Glutamatergic neuron (in vitro differentiated cells): ENCODE results near the gene TWIST2. TPM values are rescaled to one million over a fixed set of nuclear protein-coding genes. Genes with fewer than 3 reads are reported as not detected.

Experiments
- DNase-seq: peaks from one replicate; pipeline ENCODE4 v3.0.0; 2022
- H3K27ac Mint-ChIP-seq: one replicate; pipeline ENCODE4 v1.8.0; 2020; ENCODE audit warnings: mild to moderate bottlenecking, mixed read lengths, inconsistent platforms; ENCODE audit not compliant: unreplicated experiment
- H3K27me3 Mint-ChIP-seq: one replicate; pipeline ENCODE4 v1.8.0; 2020; ENCODE audit warnings: mild to moderate bottlenecking, moderate library complexity, mixed read lengths, inconsistent platforms; ENCODE audit not compliant: unreplicated experiment
- H3K36me3 Mint-ChIP-seq: one replicate; pipeline ENCODE4 v1.8.0; 2020; ENCODE audit warnings: mild to moderate bottlenecking, mixed read lengths, inconsistent platforms; ENCODE audit not compliant: unreplicated experiment
- H3K4me1 Mint-ChIP-seq: one replicate; pipeline ENCODE4 v1.8.0; 2020; ENCODE audit warnings: mild to moderate bottlenecking, low read depth, mixed read lengths, inconsistent platforms; ENCODE audit not compliant: unreplicated experiment
- H3K4me3 Mint-ChIP-seq: one replicate; pipeline ENCODE4 v1.8.0; 2020; ENCODE audit warnings: mild to moderate bottlenecking, mixed read lengths, inconsistent platforms; ENCODE audit not compliant: unreplicated experiment
- H3K9me3 Mint-ChIP-seq: one replicate; pipeline ENCODE4 v1.8.0; 2020; ENCODE audit warnings: mild to moderate bottlenecking, moderate library complexity, mixed read lengths, inconsistent platforms; ENCODE audit not compliant: unreplicated experiment
- CTCF ChIP-seq: fragments of 200-600 bp; sonication (generic); IDR thresholded peaks from one replicate; pipeline ENCODE4 v1.5.0; 2021; ENCODE audit not compliant: partially characterized antibody, unreplicated experiment
- total RNA-seq: library from RNA; stranded (reverse); fragmentation: NEBNext Ultra II Directional; extraction: Animal tissue kit (Norgen Biotek cat#: 25700); gene quantifications from one replicate; pipeline ENCODE4 v1.2.1, GENCODE V29; 2021; ENCODE audit not compliant: unreplicated experiment

TWIST2 gene
- total RNA-seq, 1 donor from 2014 or later: not detected

- Mint-ChIP-seq H3K36me3 (no peaks in the 10 kb centered on the region), H3K27me3 (peaks cover 1% of the 10 kb centered on the region), H3K27ac (no peak overlapping the region), H3K4me1 (peaks cover 2% of the 10 kb centered on the region), H3K9me3 (peaks cover 1% of the 10 kb centered on the region), H3K4me3 (no peak overlapping the region)
- TF ChIP-seq CTCF: no peak
- DNase-seq: no peak
Measured at GRCh38 chr2:238927746-238928519, 80.0 kb downstream of the TWIST2 start.

GRCh38 chr2:238928520-238929241 lies 80.8 kb downstream of the TWIST2 start:
- TF ChIP-seq CTCF: no peak
- Mint-ChIP-seq H3K9me3 (peaks cover 1% of the 10 kb centered on the region), H3K36me3 (no peaks in the 10 kb centered on the region), H3K4me1 (peaks cover 2% of the 10 kb centered on the region), H3K27ac (no peak overlapping the region), H3K4me3 (no peak overlapping the region), H3K27me3 (no peaks in the 10 kb centered on the region)
- DNase-seq: no peak

- Mint-ChIP-seq H3K36me3 (no peaks in the 10 kb centered on the region), H3K4me1 (peaks cover 2% of the 10 kb centered on the region), H3K27ac (peak overlapping the region; percentile 22), H3K27me3 (no peaks in the 10 kb centered on the region), H3K4me3 (no peak overlapping the region), H3K9me3 (peaks cover 1% of the 10 kb centered on the region)
- no peak for DNase-seq
- no peak for TF ChIP-seq CTCF
Measured at GRCh38 chr2:238929242-238930081, 81.6 kb downstream of the TWIST2 start.

- Mint-ChIP-seq H3K9me3 (no peaks in the 10 kb centered on the region), H3K36me3 (no peaks in the 10 kb centered on the region), H3K4me1 (peaks cover 2% of the 10 kb centered on the region), H3K4me3 (no peak overlapping the region), H3K27ac (no peak overlapping the region), H3K27me3 (no peaks in the 10 kb centered on the region)
- DNase-seq: no peak
- TF ChIP-seq CTCF: no peak
Measured at GRCh38 chr2:238930216-238930615, 82.3 kb downstream of the TWIST2 start.
